ENCODE results near the gene PRIM1. TPM values are rescaled to one million over a fixed set of nuclear protein-coding genes. Genes with fewer than 3 reads are reported as not detected.

The PRIM1 gene
- total RNA-seq, 2 donors from 2014 or later: 9.0 to 14.5 TPM

- 98% methylated on average over 3 of the region's 3 CpGs for WGBS
Observed at GRCh38 chr12:56776654-56777053, 24.5 kb upstream of the PRIM1 start.

GRCh38 chr12:56775638-56776037 is 23.5 kb upstream of the PRIM1 start:
- H3K27ac ChIP-seq: no peak overlapping the region

More at GRCh38 chr12:56776654-56777053, 24.5 kb upstream of the PRIM1 start:
- H3K27ac ChIP-seq: no peak overlapping the region
- no peaks in the 10 kb centered on the region for H3K9me3 ChIP-seq
- no peaks in the 10 kb centered on the region for H3K27me3 ChIP-seq (replicated peaks; ENCODE audit: insufficient read depth)
- H3K4me3 ChIP-seq: no peak overlapping the region
- TF ChIP-seq POLR2A (IDR thresholded peaks at IDR 0.05): no peak
- intact Hi-C loops (cut with DNase I): no loop called here
- no peaks in the 10 kb centered on the region for H3K4me1 ChIP-seq (replicated peaks)
- no peak for DNase-seq (ENCODE audit: low spot score)
- no peaks in the 10 kb centered on the region for H3K36me3 ChIP-seq

GRCh38 chr12:56773113-56773512 is 21.0 kb upstream of the PRIM1 start:
- TF ChIP-seq POLR2A (IDR thresholded peaks at IDR 0.05) (no peak), POLR2AphosphoS5 (IDR thresholded peaks at IDR 0.05) (no peak), CTCF (IDR thresholded peaks at IDR 0.05) (no peak)
- Histone ChIP-seq H3K27me3 (replicated peaks; ENCODE audit: insufficient read depth) (no peaks in the 10 kb centered on the region), H3K4me3 (no peak overlapping the region), H3K36me3 (no peaks in the 10 kb centered on the region), H3K27ac (no peak overlapping the region), H3K9me3 (no peaks in the 10 kb centered on the region), H3K4me1 (replicated peaks) (peaks cover 4% of the 10 kb centered on the region)
- intact Hi-C loops (cut with DNase I): no loop called here
- no peak for DNase-seq (ENCODE audit: low spot score)
- WGBS: 81% methylated on average over 2 of the region's 2 CpGs

More at GRCh38 chr12:56775638-56776037, 23.5 kb upstream of the PRIM1 start:
- Histone ChIP-seq H3K27me3 (replicated peaks; ENCODE audit: insufficient read depth) (no peaks in the 10 kb centered on the region), H3K4me1 (replicated peaks) (no peaks in the 10 kb centered on the region), H3K9me3 (no peaks in the 10 kb centered on the region), H3K36me3 (no peaks in the 10 kb centered on the region), H3K4me3 (no peak overlapping the region)
- DNase-seq (ENCODE audit: low spot score): no peak
- WGBS: 80% methylated on average over 6 of the region's 6 CpGs
- no peak for TF ChIP-seq CTCF (IDR thresholded peaks at IDR 0.05)
- no peak for TF ChIP-seq POLR2A (IDR thresholded peaks at IDR 0.05)
- TF ChIP-seq POLR2AphosphoS5 (IDR thresholded peaks at IDR 0.05): no peak
- intact Hi-C loops (cut with DNase I): no loop called here

GRCh38 chr12:56772625-56773024 is 20.5 kb upstream of the PRIM1 start:
- no peak overlapping the region for H3K27ac ChIP-seq
- no peak overlapping the region for H3K4me3 ChIP-seq
- WGBS: 76% methylated on average over 5 of the region's 5 CpGs
- TF ChIP-seq POLR2AphosphoS5 (IDR thresholded peaks at IDR 0.05) (no peak), CTCF (IDR thresholded peaks at IDR 0.05) (no peak), POLR2A (IDR thresholded peaks at IDR 0.05) (no peak)
- H3K36me3 ChIP-seq: no peaks in the 10 kb centered on the region
- no peak for DNase-seq (ENCODE audit: low spot score)
- no peaks in the 10 kb centered on the region for H3K27me3 ChIP-seq (replicated peaks; ENCODE audit: insufficient read depth)
- intact Hi-C loops (cut with DNase I): no loop called here
- peaks cover 6% of the 10 kb centered on the region for H3K4me1 ChIP-seq (replicated peaks)
- H3K9me3 ChIP-seq: no peaks in the 10 kb centered on the region

GRCh38 chr12:56769868-56770267 is 17.7 kb upstream of the PRIM1 start:
- Histone ChIP-seq H3K27ac (no peak overlapping the region), H3K36me3 (no peaks in the 10 kb centered on the region), H3K4me3 (no peak overlapping the region), H3K9me3 (no peaks in the 10 kb centered on the region), H3K4me1 (replicated peaks) (peaks cover 6% of the 10 kb centered on the region), H3K27me3 (replicated peaks; ENCODE audit: insufficient read depth) (no peaks in the 10 kb centered on the region)
- no peak for TF ChIP-seq CTCF (IDR thresholded peaks at IDR 0.05)
- TF ChIP-seq POLR2AphosphoS5 (IDR thresholded peaks at IDR 0.05): no peak
- TF ChIP-seq POLR2A (IDR thresholded peaks at IDR 0.05): no peak
- no peak for DNase-seq (ENCODE audit: low spot score)
- intact Hi-C loops (cut with DNase I): loop anchor here (5.0 kb wide), 1 partner anchor 477 kb away; no protein-coding TSS in a partner anchor
- 82% methylated on average over 3 of the region's 3 CpGs for WGBS

Measured in prostate gland (tissue), 2 donors.